Activated naive CD4-positive, alpha-beta T cell treated with anti-CD3 and anti-CD28 coated beads for 36 hours (primary cell): ENCODE data around the gene TLR9. TPM values are rescaled to one million over a fixed set of nuclear protein-coding genes. Genes with fewer than 3 reads are reported as not detected.
"Not testable (repeated sequence)": the region's sequence is repeated elsewhere in the genome, so short reads cannot be mapped to it uniquely, and the experiment has no call there.

Source experiments
- CTCF ChIA-PET: fragments of 350-600 bp; sonication (Branson Sonifier 250); formaldehyde crosslinking; loops from one replicate; lab custom pipeline; 2021; ENCODE audit warnings: antibody characterized with exemption; lab: Charles Lee
- DNase-seq: peaks from one replicate; pipeline ENCODE4 v3.0.0-alpha.2; 2020
- H3K27ac Mint-ChIP-seq: one replicate; pipeline ENCODE4 v1.8.0; 2021; ENCODE audit warnings: mild to moderate bottlenecking, mixed read lengths
- H3K27me3 Mint-ChIP-seq: one replicate; pipeline ENCODE4 v1.8.0; 2021; ENCODE audit warnings: low read depth, mixed read lengths
- H3K36me3 Mint-ChIP-seq: one replicate; pipeline ENCODE4 v1.8.0; 2021; ENCODE audit warnings: low read depth, mixed read lengths
- H3K4me1 Mint-ChIP-seq: one replicate; pipeline ENCODE4 v1.8.0; 2021; ENCODE audit warnings: low read depth, mixed read lengths
- H3K4me3 Mint-ChIP-seq: one replicate; pipeline ENCODE4 v1.8.0; 2021; ENCODE audit warnings: mild to moderate bottlenecking, moderate library complexity, mixed read lengths
- H3K9me3 Mint-ChIP-seq: one replicate; pipeline ENCODE4 v1.8.0; 2021; ENCODE audit warnings: mixed read lengths
- intact Hi-C: fragments of 100-400 bp; cut with micrococcal nuclease; formaldehyde crosslinking; loops from one replicate; pipeline ENCODE4 v1.15.1; 2023
- total RNA-seq, 2 experiments: library from RNA; stranded (reverse); gene quantifications; one replicate each; pipeline ENCODE4 v1.2.3, GENCODE V29; 2021

TLR9 gene
- total RNA-seq = under 1 TPM; 0.62 to 0.89 TPM

DNA sequence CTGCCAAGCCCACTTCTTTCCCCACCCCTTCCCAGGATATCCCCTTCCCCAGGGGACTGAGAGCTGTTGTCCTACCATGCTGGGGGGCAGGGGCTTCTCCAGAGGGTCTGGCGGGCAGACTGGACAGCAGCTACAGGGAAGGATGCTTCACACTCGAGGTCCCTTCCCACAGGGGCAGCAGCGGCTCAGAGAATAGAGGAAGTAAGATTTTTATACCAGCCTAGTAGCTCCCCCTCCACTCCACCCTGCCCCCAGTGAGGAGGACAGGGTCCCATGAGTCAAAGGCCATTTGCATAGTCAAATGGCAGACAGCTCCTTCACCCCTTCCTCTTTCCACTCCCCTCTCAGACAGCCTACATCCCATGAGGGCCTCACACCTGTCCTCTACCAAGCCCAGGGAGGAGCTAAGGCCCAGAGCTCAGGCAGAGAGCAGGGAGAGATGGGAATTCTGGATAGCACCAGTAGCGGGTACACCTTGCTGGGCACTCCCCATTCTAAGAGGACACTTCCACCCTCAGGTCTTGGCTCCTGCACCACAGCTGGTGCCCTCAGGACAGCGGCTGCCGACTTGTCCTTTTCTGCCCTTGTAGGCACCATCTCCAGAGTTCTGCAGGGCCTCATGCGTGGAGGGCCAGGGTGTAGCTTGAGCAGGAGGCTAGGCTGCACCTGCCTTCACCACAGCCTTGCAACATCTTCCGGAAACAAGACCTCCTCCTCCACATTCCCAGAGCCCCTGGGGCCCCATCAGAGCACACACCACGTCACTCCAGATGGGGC lies at the start of gene TLR9:
TLR9 (minus strand) TSS at position 194 of the 777 bp plus-strand sequence; CDS start at position 78, 116 bp downstream.
- Mint-ChIP-seq H3K36me3 (peaks cover 8% of the 10 kb centered on the region), H3K9me3 (no peaks in the 10 kb centered on the region), H3K4me3 (peak within 1 kb of the TSS; percentile 42), H3K27ac (peak within 1 kb of the TSS; percentile 71), H3K4me1 (peaks cover 61% of the 10 kb centered on the region), H3K27me3 (no peaks in the 10 kb centered on the region)
- intact Hi-C loops = loop anchor here (10.0 kb wide), 1 partner anchor 171 kb away; the partner anchor contains the start of gene DUSP7
- CTCF ChIA-PET = interaction anchor here (0.6 to 14.1 kb wide), 9 partner anchors 12 to 232 kb away, joined by 3 to 314 read pairs (median 4); partner anchors contain the start of genes GLYCTK and WDR82
- DNase-seq = peak; percentile 70

DNA sequence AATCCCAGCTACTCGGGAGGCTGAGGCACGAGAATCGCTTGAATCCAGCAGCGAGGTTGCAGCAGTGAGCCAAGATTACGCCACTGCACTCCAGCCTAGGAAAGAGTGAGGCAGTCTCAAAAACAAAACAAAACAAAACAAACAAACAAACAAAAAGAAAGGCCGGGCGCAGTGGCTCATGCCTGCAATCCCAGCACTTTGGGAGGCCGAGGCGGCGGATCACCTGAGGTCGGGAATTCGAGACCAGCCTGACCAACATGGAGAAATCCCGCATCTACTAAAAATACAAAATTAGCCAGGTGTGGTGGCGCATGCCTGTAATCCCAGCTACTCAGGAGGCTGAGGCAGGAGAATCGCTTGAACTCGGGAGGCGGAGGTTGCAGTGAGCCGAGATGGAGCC lies 49.3 kb upstream of the TLR9 start:
- not testable (repeated sequence) for H3K27me3 Mint-ChIP-seq, DNase-seq, H3K9me3 Mint-ChIP-seq
- CTCF ChIA-PET = interaction anchor here (1.0 to 7.1 kb wide), 4 partner anchors 23 to 64 kb away, joined by 3 to 61 read pairs (median 5); no protein-coding TSS in a partner anchor
- Mint-ChIP-seq H3K36me3 (peaks cover 86% of the 10 kb centered on the region), H3K4me3 (peak overlapping the region; percentile 95), H3K27ac (peak overlapping the region; percentile 98), H3K4me1 (peaks cover 59% of the 10 kb centered on the region)
- intact Hi-C loops = loop anchor here (5.0 to 10.0 kb wide), 6 partner anchors 217 to 1660 kb away; partner anchors contain the start of genes CISH, DUSP7, GNL3 and MAPKAPK3

DNA sequence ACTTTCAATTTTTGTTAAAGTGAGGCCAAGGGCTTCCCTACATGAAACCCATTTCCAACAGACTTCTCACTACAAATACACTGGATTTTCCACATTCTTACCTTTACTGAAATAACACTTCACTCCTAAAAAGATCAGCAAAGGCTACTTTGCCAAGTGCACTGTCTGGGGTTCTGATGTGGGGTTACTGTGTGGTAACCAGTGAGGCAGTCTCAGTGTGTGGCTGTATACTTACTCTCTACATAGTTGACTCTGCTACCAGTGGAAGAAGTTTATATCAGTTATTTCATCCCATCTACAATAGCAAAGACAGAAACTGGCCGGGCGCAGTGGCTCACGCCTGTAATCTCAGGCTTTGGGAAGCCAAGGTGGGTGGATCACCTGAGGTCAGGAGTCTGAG lies 47.4 kb upstream of the TLR9 start:
- Mint-ChIP-seq H3K27ac (peak overlapping the region; percentile 98), H3K36me3 (peaks cover 95% of the 10 kb centered on the region), H3K4me3 (peak overlapping the region; percentile 95), H3K9me3 (no peaks in the 10 kb centered on the region), H3K4me1 (peaks cover 69% of the 10 kb centered on the region), H3K27me3 (no peaks in the 10 kb centered on the region)
- CTCF ChIA-PET = interaction anchor here (1.5 to 3.0 kb wide), 4 partner anchors 13 to 41 kb away, joined by 8 to 15 read pairs (median 12); no protein-coding TSS in a partner anchor
- no peak for DNase-seq
- intact Hi-C loops = loop anchor here (5.0 to 10.0 kb wide), 3 partner anchors 414 to 1658 kb away; partner anchors contain the start of genes CISH, GNL3, MAPKAPK3 and PBRM1

- H3K27me3 Mint-ChIP-seq, H3K9me3 Mint-ChIP-seq, DNase-seq: not testable (repeated sequence)
- CTCF ChIA-PET = interaction anchor here (1.1 to 3.0 kb wide), 7 partner anchors 13 to 58 kb away, joined by 4 to 15 read pairs (median 8); no protein-coding TSS in a partner anchor
- intact Hi-C loops = loop anchor here (5.0 to 10.0 kb wide), 3 partner anchors 415 to 1657 kb away; partner anchors contain the start of genes CISH, GNL3, MAPKAPK3 and PBRM1
- peak overlapping the region; percentile 98 for H3K27ac Mint-ChIP-seq
- H3K36me3 Mint-ChIP-seq = peaks cover 95% of the 10 kb centered on the region
- H3K4me1 Mint-ChIP-seq = peaks cover 76% of the 10 kb centered on the region
- H3K4me3 Mint-ChIP-seq = peak overlapping the region; percentile 80
Measured at GRCh38 chr3:52272172-52272571, 46.7 kb upstream of the TLR9 start.

DNA sequence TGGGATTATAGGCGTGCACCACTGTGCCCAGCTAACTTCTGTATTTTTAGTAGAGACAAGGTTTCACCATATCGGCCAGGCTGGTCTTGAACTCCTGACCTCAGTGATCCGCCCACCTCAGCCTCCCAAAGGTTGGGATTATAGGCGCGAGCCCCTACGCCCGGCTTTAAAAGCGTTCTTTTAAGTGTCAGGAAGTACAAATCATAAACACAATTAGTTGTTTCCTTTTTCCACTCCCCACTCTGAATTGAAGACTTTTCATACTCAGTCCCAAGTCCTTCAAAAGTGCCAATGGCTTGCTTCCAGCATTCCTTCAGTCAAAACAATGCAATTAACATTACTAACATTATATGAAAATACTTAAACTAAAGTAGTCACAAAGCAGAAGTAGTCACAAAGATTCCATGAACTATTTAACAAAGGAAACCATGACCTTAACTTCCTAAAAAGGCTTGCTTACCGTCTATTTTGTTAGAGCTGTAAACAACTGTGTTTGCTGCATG lies 44.9 kb upstream of the TLR9 start:
- intact Hi-C loops = loop anchor here (5.0 to 10.0 kb wide), 3 partner anchors 417 to 1656 kb away; partner anchors contain the start of genes CISH, GNL3, MAPKAPK3 and PBRM1
- Mint-ChIP-seq H3K4me1 (peaks cover 89% of the 10 kb centered on the region), H3K9me3 (no peaks in the 10 kb centered on the region), H3K36me3 (peaks cover 93% of the 10 kb centered on the region), H3K27me3 (no peaks in the 10 kb centered on the region), H3K4me3 (peak overlapping the region; percentile 80), H3K27ac (peak overlapping the region; percentile 98)
- peak; percentile 41 for DNase-seq
- CTCF ChIA-PET = interaction anchor here (1.0 to 3.0 kb wide), 8 partner anchors 9 to 47 kb away, joined by 3 to 15 read pairs (median 8); no protein-coding TSS in a partner anchor

DNA sequence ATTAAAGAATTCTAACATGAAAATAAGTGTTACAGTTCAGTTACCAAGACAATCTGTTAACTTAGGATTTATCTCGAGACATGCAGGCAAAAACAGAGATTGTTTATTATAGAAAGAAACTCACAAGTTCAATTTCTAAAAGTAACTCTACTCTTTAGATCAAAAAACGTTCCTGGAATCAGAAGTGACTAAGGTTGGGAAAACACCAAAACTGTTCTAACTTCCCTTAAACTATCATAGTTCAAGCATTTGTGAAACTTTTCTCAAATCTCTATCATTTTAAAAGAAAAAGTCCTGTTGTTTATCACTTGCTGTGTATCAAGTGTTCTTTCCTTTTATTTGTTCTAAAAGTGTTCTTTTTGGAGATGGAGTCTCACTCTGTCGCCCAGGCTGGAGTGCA lies 44.3 kb upstream of the TLR9 start:
- CTCF ChIA-PET = interaction anchor here (1.2 to 2.3 kb wide), 2 partner anchors 29 to 35 kb away, joined by 3 to 10 read pairs; no protein-coding TSS in a partner anchor
- H3K4me3 Mint-ChIP-seq = peak overlapping the region; percentile 80
- intact Hi-C loops = loop anchor here (5.0 to 10.0 kb wide), 3 partner anchors 418 to 1655 kb away; partner anchors contain the start of genes CISH, GNL3, MAPKAPK3 and PBRM1
- H3K9me3 Mint-ChIP-seq = no peaks in the 10 kb centered on the region
- peaks cover 91% of the 10 kb centered on the region for H3K36me3 Mint-ChIP-seq
- no peak for DNase-seq
- H3K4me1 Mint-ChIP-seq = peaks cover 89% of the 10 kb centered on the region
- H3K27ac Mint-ChIP-seq = peak overlapping the region; percentile 98
- no peaks in the 10 kb centered on the region for H3K27me3 Mint-ChIP-seq

GRCh38 chr3:52268036-52268435 lies 42.6 kb upstream of the TLR9 start:
- H3K27ac Mint-ChIP-seq = peak overlapping the region; percentile 98
- CTCF ChIA-PET = interaction anchor here (0.7 to 3.7 kb wide), 5 partner anchors 12 to 59 kb away, joined by 3 to 13 read pairs (median 4); no protein-coding TSS in a partner anchor
- H3K36me3 Mint-ChIP-seq = peaks cover 91% of the 10 kb centered on the region
- peak overlapping the region; percentile 70 for H3K4me3 Mint-ChIP-seq
- H3K4me1 Mint-ChIP-seq = peaks cover 89% of the 10 kb centered on the region
- no peaks in the 10 kb centered on the region for H3K9me3 Mint-ChIP-seq
- H3K27me3 Mint-ChIP-seq = no peaks in the 10 kb centered on the region
- intact Hi-C loops = loop anchor here (1.0 kb wide), 3 partner anchors 10 to 24 kb away; partner anchors contain the start of gene WDR82
- DNase-seq = peak; percentile 90

- no peak for DNase-seq
- Mint-ChIP-seq H3K27ac (peak overlapping the region; percentile 79), H3K27me3 (no peaks in the 10 kb centered on the region), H3K36me3 (peaks cover 92% of the 10 kb centered on the region), H3K9me3 (no peaks in the 10 kb centered on the region), H3K4me3 (no peak overlapping the region), H3K4me1 (peaks cover 89% of the 10 kb centered on the region)
- intact Hi-C loops = no loop called here
- CTCF ChIA-PET = interaction anchor here (3.7 kb wide), 1 partner anchor 12 kb away, joined by 13 read pairs; no protein-coding TSS in a partner anchor
Measured at GRCh38 chr3:52265387-52265786, 39.9 kb upstream of the TLR9 start.

- CTCF ChIA-PET = no interaction called here
- Mint-ChIP-seq H3K27ac (peak overlapping the region; percentile 90), H3K9me3 (no peaks in the 10 kb centered on the region), H3K4me1 (peaks cover 90% of the 10 kb centered on the region), H3K4me3 (no peak overlapping the region), H3K36me3 (peaks cover 93% of the 10 kb centered on the region), H3K27me3 (no peaks in the 10 kb centered on the region)
- DNase-seq = no peak
- intact Hi-C loops = no loop called here
Measured at GRCh38 chr3:52262447-52262846, 37.0 kb upstream of the TLR9 start.

DNA sequence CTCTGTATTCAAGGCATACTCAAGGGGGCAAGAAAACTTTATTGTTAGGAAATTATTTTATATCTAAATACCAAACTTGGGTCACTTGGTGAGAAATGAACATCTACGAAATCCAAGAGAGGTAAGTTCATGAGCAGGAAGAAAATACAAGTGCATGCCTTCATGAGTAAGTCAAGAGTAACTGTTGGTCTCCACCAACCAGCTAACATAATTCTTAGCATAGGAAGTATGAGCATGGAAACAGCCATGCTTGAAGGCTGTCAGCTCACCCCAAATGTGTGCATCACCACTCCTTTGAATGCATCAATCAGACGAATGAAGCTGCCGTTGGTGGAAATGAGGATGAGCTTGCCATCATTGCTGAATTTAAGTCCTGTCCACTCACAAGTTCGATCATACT lies 34.0 kb upstream of the TLR9 start:
- H3K9me3 Mint-ChIP-seq = no peaks in the 10 kb centered on the region
- H3K27ac Mint-ChIP-seq = peak overlapping the region; percentile 62
- peaks cover 95% of the 10 kb centered on the region for H3K4me1 Mint-ChIP-seq
- no peak for DNase-seq
- intact Hi-C loops = no loop called here
- CTCF ChIA-PET = interaction anchor here (1.2 to 4.3 kb wide), 5 partner anchors 11 to 28 kb away, joined by 3 to 17 read pairs (median 13); partner anchors contain the start of gene WDR82
- H3K36me3 Mint-ChIP-seq = peaks cover 92% of the 10 kb centered on the region
- H3K27me3 Mint-ChIP-seq = no peaks in the 10 kb centered on the region
- H3K4me3 Mint-ChIP-seq = no peak overlapping the region

DNA sequence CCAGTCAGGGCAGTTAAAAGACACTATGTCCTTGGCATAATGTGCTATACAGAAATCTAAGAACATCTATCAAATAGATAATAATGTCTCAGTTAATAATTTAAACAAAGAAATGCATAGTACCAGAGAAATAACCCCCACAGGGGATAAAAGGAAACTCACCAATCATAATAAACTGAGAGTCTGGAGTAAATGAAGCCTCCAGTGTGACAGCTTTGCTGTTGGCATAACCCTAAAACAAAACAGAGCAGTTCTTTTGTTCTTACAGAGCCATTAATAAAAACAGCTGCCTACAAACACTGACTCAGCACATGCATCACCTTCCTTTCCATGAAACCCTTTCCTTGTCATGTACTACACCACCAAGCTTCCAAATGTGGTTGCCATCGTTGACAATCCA lies 33.6 kb upstream of the TLR9 start:
- Mint-ChIP-seq H3K4me3 (no peak overlapping the region), H3K4me1 (peaks cover 95% of the 10 kb centered on the region), H3K27ac (peak overlapping the region; percentile 62), H3K27me3 (no peaks in the 10 kb centered on the region), H3K36me3 (peaks cover 92% of the 10 kb centered on the region), H3K9me3 (no peaks in the 10 kb centered on the region)
- CTCF ChIA-PET = interaction anchor here (0.7 to 4.3 kb wide), 6 partner anchors 10 to 27 kb away, joined by 3 to 17 read pairs (median 8); partner anchors contain the start of gene WDR82
- DNase-seq = no peak
- intact Hi-C loops = no loop called here
